AG04450 (cell line): ENCODE data around the gene BCORL1. TPM values are rescaled to one million over a fixed set of nuclear protein-coding genes. Genes with fewer than 3 reads are reported as not detected.

Experiments used
- CTCF ChIA-PET: fragments of 300-600, 350-600 bp; formaldehyde crosslinking; extraction: SDS; loops from one replicate; lab custom pipeline; 2022; ENCODE audit warnings: antibody characterized with exemption, inconsistent platforms; lab: Charles Lee
- POLR2A ChIA-PET: fragments of 350-600 bp; formaldehyde crosslinking; extraction: SDS; loops from one replicate; lab custom pipeline; 2021; ENCODE audit warnings: antibody characterized with exemption, inconsistent platforms; lab: Yijun Ruan, JAX
- DNase-seq: peaks from one replicate; pipeline ENCODE4 v3.0.0-alpha.2; 2011; ENCODE audit warnings: low read depth, low spot score
- H3K27ac ChIP-seq: one replicate; pipeline ENCODE4 v1.5.1; 2012; ENCODE audit warnings: low read depth, low read length, control low read depth
- H3K27me3 ChIP-seq: one replicate; pipeline ENCODE4 v1.6.0; 2012; ENCODE audit warnings: low read length; ENCODE audit not compliant: control insufficient read depth, insufficient read depth
- H3K4me3 ChIP-seq: 2 replicates; pipeline ENCODE4 v1.5.1; 2011; ENCODE audit warnings: mild to moderate bottlenecking, low read depth, low read length, control low read depth
- H3K9me3 ChIP-seq: 2 replicates; pipeline ENCODE4 v1.5.1; 2012; ENCODE audit warnings: low read length; ENCODE audit not compliant: control insufficient read depth, insufficient read depth
- CTCF ChIP-seq: IDR thresholded peaks from 2 replicates; pipeline ENCODE4 v1.5.1; 2011; ENCODE audit warnings: low read depth, low read length, control low read depth, inconsistent platforms
- polyA plus RNA-seq: library from polyadenylated mRNA; depleted of rRNA; stranded (reverse); fragments of >200 nt; gene quantifications from 2 replicates; pipeline ENCODE4 v1.2.3, GENCODE V29; 2011

BCORL1 gene
- polyA plus RNA-seq, 1 experiment: 1.0 TPM

- ChIA-PET CTCF (interaction anchor here (0.6 to 1.3 kb wide), 2 partner anchors 68 to 77 kb away, joined by 3 to 7 read pairs; no protein-coding TSS in a partner anchor), POLR2A (interaction anchor here (0.6 kb wide), 1 partner anchor 12 kb away, joined by 3 read pairs; no protein-coding TSS in a partner anchor)
- TF ChIP-seq CTCF: no peak
- no peak overlapping the region for H3K4me3 ChIP-seq
- no peak overlapping the region for H3K27ac ChIP-seq
- no peak for DNase-seq
- H3K27me3 ChIP-seq: no peaks in the 10 kb centered on the region
- no peaks in the 10 kb centered on the region for H3K9me3 ChIP-seq
These were observed 9.7 kb downstream of the BCORL1 start for GRCh38 chrX:129992181-129992580.

GRCh38 chrX:129996120-129996519 is 13.7 kb downstream of the BCORL1 start:
- Histone ChIP-seq H3K4me3 (no peak overlapping the region), H3K27me3 (no peaks in the 10 kb centered on the region), H3K9me3 (no peaks in the 10 kb centered on the region), H3K27ac (no peak overlapping the region)
- no peak for TF ChIP-seq CTCF
- ChIA-PET CTCF (no interaction called here), POLR2A (no interaction called here)
- no peak for DNase-seq

- TF ChIP-seq CTCF: no peak
- no peak for DNase-seq
- CTCF ChIA-PET: no interaction called here
- no peak overlapping the region for H3K4me3 ChIP-seq
- POLR2A ChIA-PET: no interaction called here
- no peaks in the 10 kb centered on the region for H3K27me3 ChIP-seq
- no peak overlapping the region for H3K27ac ChIP-seq
- H3K9me3 ChIP-seq: no peaks in the 10 kb centered on the region
These were observed 14.7 kb downstream of the BCORL1 start for GRCh38 chrX:129997086-129997485.

GRCh38 chrX:129998021-129998420 is 15.6 kb downstream of the BCORL1 start:
- no peak overlapping the region for H3K27ac ChIP-seq
- CTCF ChIA-PET: no interaction called here
- H3K4me3 ChIP-seq: no peak overlapping the region
- no peak for TF ChIP-seq CTCF
- H3K27me3 ChIP-seq: no peaks in the 10 kb centered on the region
- DNase-seq: no peak
- POLR2A ChIA-PET: no interaction called here
- no peaks in the 10 kb centered on the region for H3K9me3 ChIP-seq

- Histone ChIP-seq H3K27me3 (no peaks in the 10 kb centered on the region), H3K9me3 (no peaks in the 10 kb centered on the region), H3K27ac (no peak overlapping the region), H3K4me3 (no peak overlapping the region)
- ChIA-PET POLR2A (no interaction called here), CTCF (no interaction called here)
- no peak for DNase-seq
- TF ChIP-seq CTCF: no peak
These were observed 19.5 kb downstream of the BCORL1 start for GRCh38 chrX:130001893-130002292.
